GM18861 (cell line): ENCODE results near the gene TMEM176B.

Experiments used
- ATAC-seq: cut with Tn5 transposase; IDR thresholded peaks from one replicate; pipeline ENCODE4 v1.9.1; 2021; ENCODE audit not compliant: unreplicated experiment

TMEM176B gene

DNA sequence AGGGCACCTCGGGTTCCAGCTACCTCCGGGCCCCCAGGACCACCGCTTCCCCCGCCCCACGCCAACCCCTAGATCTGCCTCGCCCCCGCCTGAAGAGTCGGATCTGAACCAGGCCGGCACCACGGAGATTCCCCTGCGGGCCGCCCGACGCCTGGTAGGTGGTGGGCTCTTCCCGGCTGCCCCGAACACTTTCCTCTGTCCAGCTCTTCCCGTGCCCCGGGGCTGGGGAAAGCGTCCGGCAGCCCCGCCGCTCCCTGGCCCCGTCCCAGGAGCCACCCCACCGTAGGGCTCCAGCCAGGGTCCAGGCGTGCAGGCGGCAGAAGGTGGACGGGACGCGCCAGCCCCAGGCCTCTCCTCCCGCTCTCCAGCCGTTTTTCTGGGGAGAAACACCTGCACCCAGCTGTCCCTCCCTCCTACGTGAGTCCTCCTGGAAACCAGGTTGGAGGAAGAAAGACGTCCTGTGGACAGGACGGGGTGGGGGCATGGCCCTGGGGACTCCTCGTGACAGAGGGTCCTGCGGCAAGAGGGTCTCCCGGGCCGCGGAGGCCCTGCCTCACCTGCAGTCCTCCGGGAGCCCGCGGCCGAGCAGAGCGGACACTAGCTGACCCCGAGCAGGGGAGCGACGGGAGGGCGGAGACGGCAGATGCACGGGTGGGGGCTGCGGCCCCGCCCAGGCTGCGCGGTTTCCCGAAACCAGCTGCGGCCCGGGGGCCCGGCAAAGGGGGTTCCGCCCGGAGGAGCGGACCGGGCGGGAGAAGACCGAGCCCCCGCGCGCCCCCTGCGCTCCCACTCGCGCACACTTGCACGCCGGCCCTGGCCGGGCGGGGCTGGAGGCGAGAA is at the start of gene TMEM176B:
Gene TMEM176B, minus strand, starts transcription at position 624 of the 840 bp plus-strand sequence. CDS start 3,795 bp downstream, outside the sequence.
- ATAC-seq, result no peak

DNA sequence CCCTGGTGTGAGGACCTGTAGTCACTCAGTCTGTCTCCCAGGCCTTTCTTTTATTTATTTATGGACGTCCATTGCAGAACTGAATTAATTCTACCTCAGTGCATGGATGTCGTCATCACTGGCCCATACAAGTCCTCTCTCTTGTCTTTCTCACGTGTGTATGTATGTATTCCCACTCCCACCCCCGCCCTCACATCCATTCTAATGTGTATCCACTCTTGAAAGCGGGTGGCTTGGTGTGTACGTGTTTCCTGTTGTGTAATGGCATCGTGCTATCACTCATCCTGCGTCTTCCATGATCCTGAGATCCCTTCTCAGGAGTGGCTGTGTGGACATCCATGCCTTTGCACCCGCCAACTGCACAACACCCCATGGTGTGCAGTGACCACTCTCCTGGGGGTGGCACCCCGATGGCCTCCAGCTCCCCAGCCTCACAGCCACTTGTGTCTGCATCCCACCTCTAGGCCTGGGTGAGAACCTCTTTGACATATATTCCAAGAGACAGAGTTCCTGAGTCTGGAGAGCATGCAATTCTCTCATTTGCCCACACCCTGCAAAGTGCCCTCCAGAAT is 49.1 kb upstream of the TMEM176B start:
- no peak for ATAC-seq

DNA sequence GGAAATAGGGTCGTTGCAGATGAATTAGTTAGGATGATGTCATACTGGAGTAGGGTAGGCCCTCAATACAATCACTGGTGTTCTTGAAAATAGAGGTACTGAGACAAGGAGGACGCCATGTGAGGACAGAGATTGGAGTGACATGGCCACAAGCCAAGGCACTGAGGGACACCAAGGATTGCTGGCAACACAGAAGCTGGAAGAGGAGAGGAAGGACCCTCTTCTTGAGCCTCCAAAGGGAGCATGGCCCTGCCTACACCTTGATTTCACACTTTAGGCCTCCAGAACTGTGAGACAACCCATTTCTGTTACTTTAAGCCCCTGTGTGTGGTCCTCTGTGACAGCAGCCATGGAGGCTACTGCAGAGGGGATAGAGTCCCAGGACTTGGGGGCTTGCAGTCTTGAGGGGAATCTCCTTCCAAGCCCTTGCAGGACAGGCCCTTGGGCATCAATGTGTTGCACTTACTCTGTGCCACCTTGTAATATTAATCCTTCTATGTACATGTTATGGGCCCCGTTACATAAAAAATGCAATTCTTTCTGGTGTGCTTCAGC is 48.5 kb upstream of the TMEM176B start:
- no peak for ATAC-seq

DNA sequence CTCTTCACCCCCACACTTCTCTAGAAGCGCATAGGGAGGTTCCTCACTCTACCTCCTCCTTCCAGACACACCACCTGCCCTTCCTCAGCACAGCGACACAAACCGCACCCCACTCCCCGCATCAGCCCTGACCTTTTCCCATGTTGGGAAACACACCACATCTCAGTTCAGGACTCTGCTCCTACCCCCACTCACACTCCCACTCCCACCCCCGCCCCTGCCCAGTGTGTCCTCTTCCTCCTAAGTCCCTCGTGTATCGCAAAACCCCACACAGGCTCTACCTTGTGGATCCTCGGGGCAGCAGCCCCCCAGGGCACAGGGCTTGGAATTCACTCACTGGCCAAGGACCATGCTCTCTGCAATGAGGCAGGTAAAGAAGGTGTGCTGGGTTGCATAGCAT is 47.9 kb upstream of the TMEM176B start:
- ATAC-seq, result no peak

DNA sequence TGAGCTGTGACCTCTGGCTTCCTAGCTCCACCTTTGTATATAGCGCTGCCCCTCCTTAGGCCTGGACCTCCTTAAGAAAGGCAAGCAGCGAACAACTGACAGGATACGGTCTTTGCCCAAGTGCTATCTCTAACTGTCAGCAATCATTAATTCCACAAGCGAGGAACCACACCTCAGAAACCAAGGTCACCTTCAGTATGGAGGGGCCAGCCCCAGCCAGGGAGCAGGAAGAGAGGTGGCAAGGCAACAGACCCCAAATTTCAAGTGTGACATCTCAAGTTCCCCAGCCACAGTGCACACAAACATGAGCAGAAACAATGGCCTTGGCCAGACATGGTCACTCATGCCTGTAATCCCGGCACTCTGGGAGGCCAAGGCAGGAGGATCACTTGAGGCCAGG is 47.4 kb upstream of the TMEM176B start:
- ATAC-seq, result no peak

DNA sequence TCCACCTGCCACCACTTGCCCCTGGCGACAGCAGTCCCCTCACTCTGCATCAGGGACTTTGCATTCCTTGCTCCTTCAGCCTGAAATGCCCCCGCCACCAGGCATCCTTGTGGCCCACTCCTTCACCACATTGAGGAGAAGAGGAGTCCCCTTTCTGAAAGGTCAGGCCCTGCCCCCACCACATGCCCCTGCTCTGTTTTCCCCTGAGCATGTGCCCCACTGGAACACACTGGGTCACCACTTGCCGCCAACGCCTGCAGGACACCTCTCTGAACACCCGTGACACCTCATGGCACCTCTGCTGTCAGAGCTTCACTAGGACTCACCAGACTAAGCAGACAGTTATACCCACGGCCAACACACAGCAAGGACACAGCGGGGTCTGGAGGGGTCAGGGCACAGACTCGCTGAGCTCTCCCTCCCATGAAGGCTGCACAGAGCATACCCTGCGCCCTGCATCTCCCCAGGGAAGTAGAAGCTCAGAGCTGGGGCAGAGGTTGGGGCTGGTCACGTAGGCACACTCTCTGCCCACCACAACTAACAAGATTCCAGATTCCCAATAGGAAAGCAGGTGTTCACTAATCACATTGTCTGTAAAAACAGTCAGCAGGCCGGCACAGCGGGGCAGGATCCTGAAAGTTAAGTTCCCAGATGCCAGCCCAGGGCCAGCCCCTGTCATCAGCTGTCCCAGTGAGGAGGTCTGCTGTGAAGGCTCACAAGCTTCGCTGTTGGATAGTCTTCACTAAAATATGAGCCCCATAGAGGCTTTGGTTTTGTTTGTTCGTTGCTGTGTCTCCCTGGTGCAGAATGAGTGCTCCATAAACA is 46.3 kb upstream of the TMEM176B start:
- no peak for ATAC-seq

DNA sequence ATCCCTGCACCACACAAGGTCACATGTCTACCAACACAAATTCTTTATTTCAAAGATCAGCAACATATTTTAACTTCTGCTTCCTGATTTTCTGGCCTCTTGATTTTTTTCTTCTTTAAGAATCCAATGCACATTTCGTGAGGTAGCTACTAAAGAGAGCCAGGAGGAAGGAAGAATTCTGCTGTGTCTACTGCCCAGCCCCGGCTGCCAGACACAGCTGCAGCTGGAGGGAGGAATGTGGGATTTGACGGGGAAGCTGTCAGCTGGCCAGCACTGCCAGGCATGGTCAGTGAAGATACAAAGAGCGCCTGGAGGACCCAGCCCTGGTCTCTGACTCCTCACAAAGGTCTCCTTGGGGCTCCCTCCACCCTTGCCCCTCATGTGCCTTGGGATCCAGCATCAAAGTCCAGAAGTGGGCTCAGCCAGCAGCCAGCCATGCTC is 45.3 kb upstream of the TMEM176B start:
- no peak for ATAC-seq

DNA sequence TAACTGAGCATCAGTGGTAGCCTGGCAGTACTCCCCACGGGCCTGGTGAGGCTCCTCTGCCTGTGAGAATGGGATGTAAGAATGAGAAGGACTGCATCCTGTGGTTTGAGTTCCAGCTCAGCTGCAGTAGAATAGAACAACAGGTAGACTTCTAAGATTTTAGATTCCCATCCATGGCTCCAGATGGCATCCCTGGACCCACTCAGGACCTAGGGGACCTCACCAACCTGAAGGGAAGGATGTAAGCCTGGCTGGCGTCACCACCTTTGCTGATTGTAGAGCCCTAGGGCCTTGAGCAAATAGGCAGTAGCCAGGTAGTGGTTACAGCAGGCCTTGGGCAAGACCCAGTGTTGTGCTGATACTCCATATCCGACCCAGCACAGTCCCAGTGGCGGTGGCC is 42.6 kb upstream of the TMEM176B start:
- ATAC-seq, result no peak

DNA sequence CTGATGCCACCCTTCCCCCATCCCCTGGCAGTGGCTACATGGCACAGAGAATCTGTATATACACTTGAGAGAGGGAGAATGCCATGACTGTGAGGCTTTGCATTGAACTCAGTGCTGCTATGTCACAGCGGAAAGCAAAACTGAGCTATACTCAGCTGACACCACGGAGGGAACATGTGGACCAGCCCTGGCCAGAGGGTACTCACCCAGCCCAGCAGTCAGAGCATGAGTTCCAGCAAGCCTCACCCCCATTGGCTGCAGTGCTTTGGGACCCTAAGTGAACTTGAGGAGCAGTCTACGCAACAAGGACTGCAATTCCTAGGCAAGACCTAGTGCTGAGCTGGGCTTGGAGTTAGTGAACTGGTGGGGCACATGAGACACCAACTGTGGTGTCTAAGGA is 41.9 kb upstream of the TMEM176B start:
- ATAC-seq, result no peak

DNA sequence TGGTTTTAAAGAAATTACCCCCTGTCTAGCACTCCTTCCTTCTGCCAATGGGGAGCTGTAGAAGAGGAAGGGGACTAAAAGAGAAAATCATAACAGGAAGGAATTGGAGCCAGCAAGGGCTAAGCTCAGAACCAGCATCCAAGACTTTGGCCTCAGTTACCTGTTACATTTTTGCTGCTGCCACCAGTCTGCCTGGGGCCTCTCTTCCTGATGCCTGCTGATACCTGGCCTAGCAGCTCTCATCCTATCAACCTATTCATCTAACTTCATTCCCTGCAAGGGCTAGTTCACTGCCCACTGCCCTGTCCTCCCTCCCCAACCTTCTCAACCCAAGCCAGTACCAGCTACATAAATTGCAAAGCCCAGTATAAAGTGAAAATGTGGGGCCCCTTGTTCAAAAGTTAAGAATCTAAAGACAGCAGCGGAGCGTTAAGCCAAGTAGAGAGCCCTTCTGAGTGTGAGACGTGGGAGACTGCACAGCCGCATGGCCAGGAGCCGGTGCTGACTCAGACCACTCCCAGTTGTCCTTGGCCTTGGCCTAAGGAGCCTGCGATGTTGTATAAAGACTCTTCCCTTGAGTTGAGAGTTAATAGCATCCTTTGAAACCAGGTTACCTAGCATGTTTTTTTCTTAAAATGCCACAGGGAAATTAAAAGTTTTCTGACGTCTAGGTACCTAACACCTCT is 38.9 kb upstream of the TMEM176B start:
- no peak for ATAC-seq

DNA sequence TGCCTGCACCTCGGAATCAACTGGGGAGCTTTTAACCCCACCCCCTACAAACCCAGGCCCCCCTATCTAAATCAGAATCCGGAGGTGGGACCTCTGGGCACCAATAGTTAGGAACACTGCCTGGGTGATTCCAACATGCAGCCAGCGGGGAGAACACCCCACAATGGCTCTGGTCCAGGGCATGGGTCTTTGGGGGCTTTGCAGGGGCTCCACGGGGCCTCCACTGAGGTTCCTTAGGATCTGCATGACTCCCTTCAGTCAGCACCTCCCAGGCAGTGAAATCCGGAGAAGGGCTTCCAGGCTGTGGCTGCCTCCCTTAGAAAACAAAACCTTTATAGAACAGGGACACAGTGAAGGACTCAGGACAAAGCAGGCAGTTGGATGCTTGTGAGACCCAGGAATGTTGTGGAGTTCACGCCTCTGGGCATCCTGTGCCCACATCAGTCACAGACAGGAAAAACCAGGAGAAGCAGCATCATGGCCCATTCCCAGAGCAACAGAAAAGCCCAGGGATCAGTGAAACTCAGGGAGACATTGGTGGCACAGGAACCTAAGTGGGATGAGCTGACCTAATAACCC is 35.6 kb upstream of the TMEM176B start:
- ATAC-seq, result no peak

DNA sequence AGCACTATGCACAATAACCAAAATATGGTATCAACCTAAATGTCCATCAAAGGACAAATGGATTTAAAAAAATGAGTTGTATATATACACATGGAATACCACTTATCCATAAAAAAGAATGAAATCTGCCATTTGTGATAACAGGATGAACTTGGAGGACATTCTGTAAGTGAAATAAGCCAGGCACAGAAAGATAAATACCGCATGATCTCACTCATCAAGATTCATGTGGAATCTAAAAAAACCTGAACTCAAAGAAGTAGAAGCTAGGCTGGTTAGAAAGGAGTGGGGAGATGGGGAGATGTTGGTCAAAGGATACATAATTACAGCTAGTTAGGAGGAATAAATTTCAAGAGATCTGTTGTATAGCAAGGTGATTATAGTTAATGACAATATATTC is 34.9 kb upstream of the TMEM176B start:
- no peak for ATAC-seq

DNA sequence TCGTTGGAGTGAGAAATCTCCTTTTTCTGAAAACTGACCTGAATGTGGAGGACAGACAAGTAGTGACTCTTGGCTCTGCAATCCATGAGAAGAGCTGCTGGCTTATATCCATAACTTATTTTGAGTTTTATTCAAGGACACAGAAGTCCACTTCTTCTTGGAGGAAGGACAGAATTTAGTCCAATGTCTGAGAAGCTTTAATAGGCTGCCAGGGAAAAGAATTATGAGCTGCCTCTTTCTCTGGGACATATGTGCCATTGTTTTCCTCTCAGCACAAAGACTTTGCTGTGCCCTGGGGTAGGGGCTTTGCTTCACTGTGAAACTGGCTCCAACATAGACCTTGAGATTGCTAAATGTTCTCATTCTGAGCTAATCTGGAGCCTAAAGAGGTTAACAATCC is 31.7 kb upstream of the TMEM176B start:
- ATAC-seq, result no peak

DNA sequence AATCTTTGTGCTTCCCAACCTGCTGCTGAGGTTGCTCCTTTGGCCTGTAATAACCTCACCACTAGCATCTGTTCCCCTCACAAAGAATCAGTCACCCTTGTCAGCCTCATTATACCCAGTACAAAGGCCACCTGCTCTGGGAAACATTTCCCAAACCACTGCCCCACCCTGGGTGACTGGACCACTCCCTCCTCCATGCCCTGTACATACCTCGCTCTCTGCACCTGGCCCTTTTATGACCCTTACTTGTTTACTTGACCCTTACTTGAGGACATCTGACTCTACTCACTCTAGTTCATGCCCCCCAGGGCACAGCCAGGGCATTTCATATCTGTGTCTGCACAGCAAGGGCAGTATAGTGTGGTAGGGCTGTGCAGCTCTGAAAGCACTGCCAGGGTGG is 30.8 kb upstream of the TMEM176B start:
- no peak for ATAC-seq

DNA sequence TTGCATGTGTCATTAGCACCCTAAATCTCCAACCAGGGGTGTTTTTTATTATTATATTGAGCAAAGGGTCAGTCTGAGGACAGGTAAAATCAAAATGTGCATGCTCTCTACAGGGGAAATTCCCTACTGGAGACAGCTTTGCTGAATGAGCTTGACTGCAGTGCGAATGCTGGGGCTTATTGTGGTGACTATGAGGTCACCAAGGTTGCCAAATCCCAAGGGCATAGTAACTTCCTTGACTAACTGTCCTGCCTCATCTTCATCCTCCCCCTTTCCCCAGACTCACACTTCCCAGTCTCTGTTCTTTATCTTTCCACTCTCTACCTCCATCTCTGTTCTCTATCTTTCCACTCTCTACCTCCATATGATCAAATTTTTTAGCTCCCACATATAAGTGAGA is 29.3 kb upstream of the TMEM176B start:
- ATAC-seq, result no peak

DNA sequence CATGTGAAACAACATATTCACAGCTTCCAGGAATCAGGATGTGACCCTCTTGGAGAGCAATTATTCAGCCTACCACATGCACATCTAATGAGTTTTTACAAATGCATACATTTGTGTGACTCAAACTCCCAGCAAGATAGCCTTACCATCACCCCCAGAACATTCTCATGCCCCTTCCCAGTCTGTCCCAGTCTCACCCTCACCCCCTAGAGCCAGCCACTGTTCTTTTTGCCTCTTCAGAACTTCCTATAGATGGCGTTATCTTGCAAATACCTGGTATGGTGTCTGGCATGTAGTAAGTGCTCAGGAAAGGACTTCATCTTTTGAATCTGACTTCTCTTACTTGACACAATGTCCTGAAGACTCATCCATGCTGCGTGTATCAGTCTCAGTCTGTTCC is 28.2 kb upstream of the TMEM176B start:
- no peak for ATAC-seq

DNA sequence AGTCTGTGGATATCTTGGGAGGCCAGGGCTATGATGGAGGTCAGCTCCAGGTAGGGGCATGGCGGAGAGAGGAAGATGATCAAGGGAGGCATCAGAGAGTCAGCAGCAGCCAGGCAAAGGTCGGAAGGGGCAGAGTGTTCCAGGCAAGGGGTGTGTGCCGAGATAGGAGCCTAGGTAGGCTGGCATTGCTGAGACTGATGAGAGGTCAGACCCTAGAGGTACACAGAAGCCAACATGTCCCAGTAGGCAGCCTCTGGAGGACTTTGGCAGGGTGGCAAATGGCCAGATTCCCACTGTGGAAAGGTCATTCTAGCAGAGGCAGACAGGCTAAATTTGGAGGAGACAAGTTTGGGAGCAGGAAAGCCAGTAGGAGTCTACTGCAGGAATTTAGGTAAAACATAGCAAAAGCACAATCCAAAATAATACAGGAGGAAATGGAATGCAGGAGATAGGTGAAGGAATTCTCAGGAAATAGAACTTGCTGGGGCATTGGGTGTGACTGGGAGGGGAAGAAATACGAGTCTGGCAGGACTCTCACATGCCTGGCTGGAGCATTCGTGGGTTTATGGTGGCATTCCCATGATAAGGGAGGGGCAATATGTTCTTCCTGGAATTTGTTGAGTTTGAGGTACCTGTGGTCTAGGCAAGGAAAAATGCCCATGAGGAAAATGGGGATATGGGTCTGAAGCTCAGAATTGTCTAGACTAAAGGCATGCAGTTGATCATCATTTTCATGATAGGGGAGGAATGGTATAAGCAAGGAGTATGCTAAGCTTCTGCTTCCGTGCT is 26.1 kb upstream of the TMEM176B start:
- ATAC-seq, result no peak

DNA sequence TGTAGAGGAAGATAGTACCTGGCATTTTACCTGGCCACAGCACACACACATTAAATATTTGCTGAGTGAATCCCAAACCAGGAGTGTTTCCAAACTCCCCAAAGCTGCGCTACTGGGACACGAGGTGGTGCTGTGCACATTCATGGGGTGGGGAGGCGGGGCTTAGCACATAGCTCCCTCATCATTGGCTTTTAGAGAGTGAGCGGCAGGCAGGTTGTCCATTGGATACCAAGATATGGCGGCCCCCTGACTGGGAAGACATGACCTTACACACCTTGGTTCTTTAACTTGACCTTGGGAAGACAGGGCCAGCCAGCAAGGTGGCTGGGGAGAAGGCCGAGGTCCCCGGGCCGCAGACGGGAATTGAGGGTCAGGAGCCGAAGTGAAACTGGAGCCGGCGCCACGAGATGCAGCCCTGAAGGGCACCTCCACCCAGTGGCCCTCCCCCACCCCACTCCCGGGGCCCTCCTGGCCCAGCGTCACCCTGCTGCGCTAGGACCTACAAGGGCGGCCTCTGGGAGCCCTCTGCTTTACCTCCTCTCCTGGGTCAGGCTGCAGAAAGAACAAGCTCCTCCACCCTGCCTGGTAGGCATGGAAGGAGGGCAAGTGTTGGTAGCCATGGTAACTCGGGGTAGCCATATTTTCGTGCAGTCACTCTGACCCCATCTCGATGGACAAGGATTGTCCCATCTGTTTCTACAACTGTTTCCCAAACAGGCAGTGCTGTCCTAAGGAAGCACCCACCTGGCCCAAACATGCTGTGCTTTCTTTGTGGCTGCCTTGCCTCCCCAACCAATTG is 24.4 kb upstream of the TMEM176B start:
- no peak for ATAC-seq
